HepG2 (cell line): ENCODE results near the gene SPSB2. TPM values are rescaled to one million over a fixed set of nuclear protein-coding genes. Genes with fewer than 3 reads are reported as not detected.
A peak's percentile ranks its signal among the peaks of the same experiment; 100 is the strongest.

Experiments used
- EED ChIP-seq: sonication (generic); formaldehyde crosslinking; IDR thresholded peaks from 2 replicates; pipeline ENCODE4 v1.5.0; 2020; ENCODE audit warnings: mild to moderate bottlenecking, missing genetic modification reagents
- ELF1 ChIP-seq: sonication (generic); formaldehyde crosslinking; IDR thresholded peaks from 2 replicates; pipeline ENCODE4 v1.4.0; 2020; ENCODE audit warnings: missing genetic modification reagents
- IRF9 ChIP-seq: sonication (generic); formaldehyde crosslinking; IDR thresholded peaks from 2 replicates; pipeline ENCODE4 v1.8.0; 2022; ENCODE audit warnings: missing genetic modification reagents, mild to moderate bottlenecking, borderline replicate concordance
- MYNN ChIP-seq: sonication (generic); formaldehyde crosslinking; IDR thresholded peaks from 2 replicates; pipeline ENCODE4 v1.4.0; 2020; ENCODE audit warnings: mild to moderate bottlenecking, low read depth, missing genetic modification reagents
- PAXIP1 ChIP-seq: sonication (generic); formaldehyde crosslinking; conservative IDR thresholded peaks from 2 replicates; pipeline ENCODE4 v1.4.0; 2020; ENCODE audit warnings: mild to moderate bottlenecking, missing genetic modification reagents, moderate library complexity
- RBM39 ChIP-seq: fragments of 200-400 bp; formaldehyde crosslinking; IDR thresholded peaks from one replicate; pipeline ENCODE4 v1.6.1; 2018; ENCODE audit warnings: antibody characterized with exemption, mild to moderate bottlenecking, low read depth, low read length; ENCODE audit not compliant: poor library complexity, severe bottlenecking
- ZBTB33 ChIP-seq: sonication (generic); formaldehyde crosslinking; IDR thresholded peaks from 2 replicates; pipeline ENCODE4 v1.4.0; 2020; ENCODE audit warnings: missing genetic modification reagents
- ZBTB43 ChIP-seq: sonication (generic); formaldehyde crosslinking; conservative IDR thresholded peaks from 2 replicates; pipeline ENCODE4 v1.4.0; 2020; ENCODE audit warnings: missing genetic modification reagents
- ZNF326 ChIP-seq: sonication (generic); formaldehyde crosslinking; IDR thresholded peaks from 2 replicates; pipeline ENCODE4 v1.4.0; 2020; ENCODE audit warnings: missing genetic modification reagents, borderline replicate concordance
- ZNF503 ChIP-seq: sonication (generic); formaldehyde crosslinking; IDR thresholded peaks from 2 replicates; pipeline ENCODE4 v1.4.0; 2020; ENCODE audit warnings: missing genetic modification reagents
- ZNF562 ChIP-seq: sonication (generic); formaldehyde crosslinking; IDR thresholded peaks from 2 replicates; pipeline ENCODE4 v1.8.0; 2022; ENCODE audit warnings: missing genetic modification reagents, borderline replicate concordance
- ZNF639 ChIP-seq: conservative IDR thresholded peaks from 2 replicates; pipeline ENCODE4 v1.6.1; 2018; ENCODE audit warnings: missing genetic modification reagents
- polyA plus RNA-seq, 8 experiments: library from polyadenylated mRNA; depleted of rRNA in 3 of 8; stranded (reverse) in 7 of 8; unstranded in 1 of 8; fragments of >200 nt; fragmentation: Illumina TruSeq in 4 of 8; extraction: Trizol in 4 of 8; gene quantifications; 2 replicates each; pipeline versions ENCODE4 v1.2.1 to v1.2.3, GENCODE V29; 2011 to 2016; ENCODE audit warnings: low read depth in 4 of 8, missing spikeins in 1 of 8, mixed read lengths in 1 of 8; ENCODE audit not compliant: insufficient read depth in 1 of 8
- total RNA-seq, 5 experiments: library from RNA; depleted of rRNA; stranded (reverse); fragments of >200 nt; fragmentation: Illumina TruSeq; extraction: Trizol; gene quantifications; 2 replicates each; pipeline ENCODE4 v1.2.3, GENCODE V29; 2016; ENCODE audit warnings: low read depth in 1 of 5

SPSB2 gene
- total and polyA plus RNA-seq, 2 of the 13 experiments (the other 11 are each of a cell fraction or from before 2014, with no cell fraction given) = 2.0 to 6.2 TPM

GRCh38 chr12:6867413-6868210 is 5.5 kb downstream of the SPSB2 start, which contains the start of gene TPI1 (continued):
- TF ChIP-seq ZBTB43 (CRISPR knock-in tag) (no peak), ZNF639 (CRISPR knock-in tag) (no peak), ZBTB33 (CRISPR knock-in tag) (no peak), ZNF562 (CRISPR knock-in tag) (no peak), ELF1 (CRISPR knock-in tag) (0 out of 2 replicates have a peak, but pooled peaks have one; percentile 47), EED (CRISPR knock-in tag) (no peak), RBM39 (peak; percentile 90), PAXIP1 (CRISPR knock-in tag) (0 out of 2 replicates have a peak, but pooled peaks have one; percentile 3), IRF9 (CRISPR knock-in tag) (peak; percentile 79; the same call in 1 of the 2 replicates), MYNN (CRISPR knock-in tag) (no peak), ZNF326 (CRISPR knock-in tag) (no peak), ZNF503 (CRISPR knock-in tag) (0 out of 2 replicates have a peak, but pooled peaks have one; percentile 35)
